ENCODE measurements around the gene SYTL1. TPM values are rescaled to one million over a fixed set of nuclear protein-coding genes. Genes with fewer than 3 reads are reported as not detected.

SYTL1 gene
- total RNA-seq, 4 donors from 2014 or later, result 12.4 to 23.9 (median 18.4) TPM

DNA sequence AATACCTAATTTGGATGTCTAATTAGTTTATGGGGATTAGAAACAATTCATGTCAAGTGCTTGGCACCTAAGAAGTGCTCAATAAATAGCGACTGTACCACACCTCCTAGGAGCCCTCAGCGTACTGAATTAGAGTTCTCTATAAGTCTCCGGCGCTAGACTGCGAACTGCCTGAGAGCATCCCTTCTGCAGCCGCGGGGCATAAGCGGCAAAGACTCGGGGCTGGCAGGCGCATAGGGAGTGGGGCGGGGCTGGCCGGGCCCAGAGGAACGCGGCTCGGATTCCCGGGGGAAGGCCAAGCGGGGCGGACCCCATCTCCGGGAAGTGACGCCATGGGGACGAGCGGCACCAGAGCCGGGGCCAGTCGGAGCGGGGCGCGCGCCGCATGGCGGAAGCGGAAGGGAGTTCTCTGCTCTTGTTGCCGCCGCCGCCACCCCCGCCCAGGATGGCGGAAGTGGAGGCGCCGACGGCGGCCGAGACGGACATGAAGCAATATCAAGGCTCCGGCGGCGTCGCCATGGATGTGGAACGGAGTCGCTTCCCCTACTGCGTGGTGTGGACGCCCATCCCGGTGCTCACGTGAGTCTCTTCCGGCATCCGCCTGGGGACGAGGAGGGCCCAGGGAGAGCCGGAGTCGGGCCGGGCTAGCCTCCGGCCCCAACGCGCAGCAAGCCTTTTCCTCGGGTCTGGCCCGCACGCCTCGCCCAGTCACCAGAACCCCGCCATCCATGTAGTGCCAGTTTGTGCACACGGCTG is 19.8 kb upstream of the SYTL1 start, which contains the start of gene TMEM222:
Gene TMEM222 (plus strand): TSS at position 351 of the 756 bp plus-strand sequence. CDS start 35 bp downstream, at position 386.
- Histone ChIP-seq H3K27me3 (no peaks in the 10 kb centered on the region), H3K4me3 (replicated peaks in 1 of 3) (peak within 1 kb of the TSS; percentile 84 to 94 (median 89)), H3K4me1 (peaks cover 10 to 13% of the 10 kb centered on the region in 2 donors), H3K36me3 (peaks cover 0 to 11% of the 10 kb centered on the region in 2 donors), H3K9me3 (no peaks in the 10 kb centered on the region), H3K27ac (peak within 1 kb of the TSS; percentile 56 to 81 (median 81))
- TF ChIP-seq, protein P1, sequence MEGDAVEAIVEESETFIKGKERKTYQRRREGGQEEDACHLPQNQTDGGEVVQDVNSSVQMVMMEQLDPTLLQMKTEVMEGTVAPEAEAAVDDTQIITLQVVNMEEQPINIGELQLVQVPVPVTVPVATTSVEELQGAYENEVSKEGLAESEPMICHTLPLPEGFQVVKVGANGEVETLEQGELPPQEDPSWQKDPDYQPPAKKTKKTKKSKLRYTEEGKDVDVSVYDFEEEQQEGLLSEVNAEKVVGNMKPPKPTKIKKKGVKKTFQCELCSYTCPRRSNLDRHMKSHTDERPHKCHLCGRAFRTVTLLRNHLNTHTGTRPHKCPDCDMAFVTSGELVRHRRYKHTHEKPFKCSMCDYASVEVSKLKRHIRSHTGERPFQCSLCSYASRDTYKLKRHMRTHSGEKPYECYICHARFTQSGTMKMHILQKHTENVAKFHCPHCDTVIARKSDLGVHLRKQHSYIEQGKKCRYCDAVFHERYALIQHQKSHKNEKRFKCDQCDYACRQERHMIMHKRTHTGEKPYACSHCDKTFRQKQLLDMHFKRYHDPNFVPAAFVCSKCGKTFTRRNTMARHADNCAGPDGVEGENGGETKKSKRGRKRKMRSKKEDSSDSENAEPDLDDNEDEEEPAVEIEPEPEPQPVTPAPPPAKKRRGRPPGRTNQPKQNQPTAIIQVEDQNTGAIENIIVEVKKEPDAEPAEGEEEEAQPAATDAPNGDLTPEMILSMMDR (IDR thresholded peaks at IDR 0.05), result peak in 2 of 6 experiments; percentile 1 to 36
- TF ChIP-seq POLR2A (IDR thresholded peaks at IDR 0.05), result peak; percentile 38 to 68
- WGBS, 2 donors, result 0% methylated on average over 9 to 28 of the region's 67 CpGs
- intact Hi-C loops (cut with DNase I), result no loop called here
- peak; percentile 98 for DNase-seq

DNA sequence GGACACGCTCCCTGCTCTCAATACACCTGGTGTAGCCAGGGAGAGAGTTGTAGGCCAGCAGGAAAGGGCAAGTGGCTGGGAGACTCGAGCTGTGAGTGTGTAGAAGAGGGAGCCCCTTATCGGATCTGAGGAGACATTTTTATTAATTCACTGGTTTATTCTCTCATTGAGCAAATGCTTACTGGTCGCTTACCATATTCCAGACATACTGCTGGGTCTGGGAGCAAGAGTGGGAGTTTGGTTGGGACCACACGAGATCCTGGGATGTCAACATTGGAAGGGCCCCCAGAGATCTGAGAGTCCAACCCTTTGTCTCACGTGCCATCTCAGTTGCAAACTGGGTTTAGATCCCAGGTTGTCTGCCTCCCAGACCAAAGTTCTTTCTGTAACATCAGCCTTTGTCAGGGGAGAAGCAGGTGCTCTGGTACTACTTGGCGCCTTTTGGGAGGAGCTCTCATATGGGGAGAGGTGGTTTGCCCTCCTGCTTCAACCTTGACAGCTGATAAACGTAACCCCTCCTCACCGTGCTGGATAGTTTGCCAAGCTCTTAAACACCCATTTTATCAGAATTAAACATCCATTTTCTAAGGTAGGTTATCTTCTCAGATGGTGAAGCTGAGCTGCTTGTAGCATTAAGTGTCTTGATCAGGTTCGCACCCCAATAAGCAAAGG is 19.1 kb upstream of the SYTL1 start:
- Histone ChIP-seq H3K27ac (peak overlapping the region; percentile 56 to 81 (median 81)), H3K4me3 (replicated peaks in 1 of 3) (peak overlapping the region; percentile 84 to 94 (median 89)), H3K9me3 (no peaks in the 10 kb centered on the region), H3K27me3 (no peaks in the 10 kb centered on the region), H3K36me3 (peaks cover 0 to 11% of the 10 kb centered on the region in 2 donors), H3K4me1 (peaks cover 10 to 13% of the 10 kb centered on the region in 2 donors)
- WGBS, 2 donors, result 11 to 12% methylated on average over 8 to 10 of the region's 10 CpGs
- TF ChIP-seq POLR2A (IDR thresholded peaks at IDR 0.05), result no peak
- TF ChIP-seq, protein P1 (IDR thresholded peaks at IDR 0.05), result no peak
- DNase-seq, result no peak
- intact Hi-C loops (cut with DNase I), result no loop called here

DNA sequence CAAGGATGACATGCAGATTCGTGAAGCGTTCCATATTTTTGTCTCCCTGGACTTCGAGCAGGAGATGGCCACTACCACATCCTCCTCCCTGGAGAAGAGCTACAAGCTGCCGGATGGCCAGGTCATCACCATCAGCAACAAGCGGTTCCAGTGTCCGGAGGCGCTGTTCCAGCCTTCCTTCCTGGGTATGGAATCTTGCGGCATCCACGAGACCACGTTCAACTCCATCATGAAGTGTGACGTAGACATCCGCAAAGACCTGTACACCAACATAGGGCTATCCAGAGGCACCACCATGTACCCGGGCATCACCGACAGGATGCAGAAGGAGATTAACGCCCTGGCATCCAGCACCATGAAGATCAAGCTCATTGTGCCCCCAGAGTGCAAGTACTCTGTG is 16.5 kb upstream of the SYTL1 start:
- H3K27me3 ChIP-seq, result no peaks in the 10 kb centered on the region
- H3K4me3 ChIP-seq (replicated peaks in 1 of 3), result no peak overlapping the region
- H3K4me1 ChIP-seq, result peaks cover 10 to 13% of the 10 kb centered on the region in 2 donors
- WGBS, 2 donors, result 91 to 99% methylated on average over 12 to 15 of the region's 15 CpGs
- no peak for TF ChIP-seq POLR2A (IDR thresholded peaks at IDR 0.05)
- TF ChIP-seq, protein P1 (IDR thresholded peaks at IDR 0.05), result no peak
- peaks cover 0 to 11% of the 10 kb centered on the region in 2 donors for H3K36me3 ChIP-seq
- DNase-seq, result no peak
- H3K9me3 ChIP-seq, result no peaks in the 10 kb centered on the region
- H3K27ac ChIP-seq, result no peak overlapping the region
- intact Hi-C loops (cut with DNase I), result no loop called here

DNA sequence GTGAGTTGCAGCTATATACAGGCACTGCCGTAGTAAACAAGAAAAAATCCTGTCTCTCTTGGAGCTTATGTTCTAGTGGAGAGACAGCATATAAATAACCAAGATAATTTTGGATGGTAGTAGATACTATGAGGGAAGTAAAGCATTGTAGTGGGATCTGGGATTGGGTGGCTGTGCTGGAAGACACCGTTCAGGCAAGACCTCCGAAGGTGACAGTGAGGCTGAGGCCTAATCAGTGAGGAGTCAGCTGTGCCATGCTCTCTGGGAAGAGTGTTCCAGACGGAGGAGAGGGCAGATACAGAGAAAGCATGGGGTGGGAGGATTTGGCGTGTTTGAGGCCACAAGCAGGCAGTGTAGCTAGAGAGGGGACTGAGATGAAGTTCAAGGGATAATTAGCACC is 13.9 kb upstream of the SYTL1 start:
- Histone ChIP-seq H3K4me3 (replicated peaks in 1 of 3) (no peak overlapping the region), H3K4me1 (peaks cover 8 to 11% of the 10 kb centered on the region in 2 donors), H3K9me3 (no peaks in the 10 kb centered on the region), H3K27me3 (no peaks in the 10 kb centered on the region), H3K36me3 (peaks cover 0 to 24% of the 10 kb centered on the region in 2 donors), H3K27ac (no peak overlapping the region)
- 87 to 90% methylated on average over 5 of the region's 5 CpGs for WGBS, 2 donors
- no peak for DNase-seq
- intact Hi-C loops (cut with DNase I), result no loop called here
- TF ChIP-seq POLR2A (IDR thresholded peaks at IDR 0.05), result no peak
- TF ChIP-seq, protein P1 (IDR thresholded peaks at IDR 0.05), result no peak

DNA sequence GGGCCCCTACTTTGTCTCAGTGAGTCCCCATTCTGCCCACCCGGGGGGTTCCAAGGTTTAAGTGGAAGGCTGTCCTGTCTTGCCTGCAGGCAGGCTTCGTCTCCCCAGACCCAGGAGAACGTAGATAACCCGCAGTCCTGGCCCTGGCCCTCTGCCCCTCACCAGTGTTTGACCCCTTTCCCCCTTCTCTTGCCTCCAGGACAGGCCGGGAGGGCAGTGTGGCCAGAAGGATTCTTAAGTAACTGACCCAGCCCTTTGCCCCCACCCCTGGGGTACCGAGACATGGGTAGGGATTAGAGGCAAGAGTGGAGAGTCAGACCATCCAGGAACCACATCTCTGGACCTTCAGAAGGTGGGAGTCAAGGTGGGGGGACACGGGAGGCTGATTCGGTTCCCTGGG is 11.0 kb upstream of the SYTL1 start:
- Histone ChIP-seq H3K4me1 (no peaks in the 10 kb centered on the region), H3K27me3 (no peaks in the 10 kb centered on the region), H3K36me3 (peaks cover 10 to 40% of the 10 kb centered on the region in 2 donors), H3K4me3 (replicated peaks in 1 of 3) (no peak overlapping the region), H3K9me3 (no peaks in the 10 kb centered on the region), H3K27ac (no peak overlapping the region)
- WGBS, 2 donors, result 85 to 90% methylated on average over 8 of the region's 8 CpGs
- TF ChIP-seq, protein P1 (IDR thresholded peaks at IDR 0.05), result no peak
- no peak for TF ChIP-seq POLR2A (IDR thresholded peaks at IDR 0.05)
- no peak for DNase-seq
- intact Hi-C loops (cut with DNase I), result no loop called here

Data from thyroid gland (tissue), 4 donors.